Tibial artery (tissue), 4 donors: ENCODE measurements around the gene OTOG.
"Not testable (repeated sequence)": the region's sequence is repeated elsewhere in the genome, so short reads cannot be mapped to it uniquely, and the experiment has no call there.

Experiments used
- DNase-seq, 2 donors: peaks; one replicate each; pipeline ENCODE4 v3.0.0-alpha.2; 2019
- H3K27ac ChIP-seq, 2 donors: fragments of 200-600 bp; sonication (generic) in 1 of 2; 1 replicate in 1 of 2; 2 replicates in 1 of 2; pipeline ENCODE4 v1.5.1; 2018 to 2019; ENCODE audit warnings: mild to moderate bottlenecking in 1 of 2
- H3K27me3 ChIP-seq, 2 donors: fragments of 200-600 bp; sonication (generic) in 1 of 2; one replicate each; pipeline versions ENCODE4 v1.5.1 to v1.6.0; 2016 to 2019
- H3K36me3 ChIP-seq, 3 donors: fragments of 200-600 bp; sonication (generic) in 2 of 3; one replicate each; pipeline ENCODE4 v1.5.1; 2016 to 2019; ENCODE audit warnings: mild to moderate bottlenecking in 2 of 3
- H3K4me1 ChIP-seq, 4 donors: fragments of 200-600 bp; sonication (generic) in 2 of 4; 1 replicate in 3 of 4; 2 replicates in 1 of 4; pipeline ENCODE4 v1.5.1; 2016 to 2019
- H3K4me3 ChIP-seq, 2 donors: fragments of 200-600 bp; sonication (generic) in 1 of 2; 1 replicate in 1 of 2; 2 replicates in 1 of 2; pipeline ENCODE4 v1.5.1; 2018 to 2019; ENCODE audit warnings: mild to moderate bottlenecking in 2 of 2
- H3K9me3 ChIP-seq, 3 donors: fragments of 200-600 bp; sonication (generic) in 1 of 3; one replicate each; pipeline ENCODE4 v1.5.1; 2016 to 2019
- CTCF ChIP-seq, 2 experiments: fragments of 200-600 bp in 1 of 2; fragments of 450-650 bp in 1 of 2; IDR thresholded peaks; one replicate each; pipeline ENCODE4 v1.5.1; 2017 to 2019; ENCODE audit warnings: antibody characterized with exemption in 2 of 2, mild to moderate bottlenecking in 1 of 2, moderate library complexity in 1 of 2
- intact Hi-C: fragments of 100-400 bp; cut with DNase I; formaldehyde crosslinking; loops from one replicate; pipeline ENCODE4 v1.15.0; 2023; ENCODE audit warnings: low total_unique reads

OTOG gene

DNA sequence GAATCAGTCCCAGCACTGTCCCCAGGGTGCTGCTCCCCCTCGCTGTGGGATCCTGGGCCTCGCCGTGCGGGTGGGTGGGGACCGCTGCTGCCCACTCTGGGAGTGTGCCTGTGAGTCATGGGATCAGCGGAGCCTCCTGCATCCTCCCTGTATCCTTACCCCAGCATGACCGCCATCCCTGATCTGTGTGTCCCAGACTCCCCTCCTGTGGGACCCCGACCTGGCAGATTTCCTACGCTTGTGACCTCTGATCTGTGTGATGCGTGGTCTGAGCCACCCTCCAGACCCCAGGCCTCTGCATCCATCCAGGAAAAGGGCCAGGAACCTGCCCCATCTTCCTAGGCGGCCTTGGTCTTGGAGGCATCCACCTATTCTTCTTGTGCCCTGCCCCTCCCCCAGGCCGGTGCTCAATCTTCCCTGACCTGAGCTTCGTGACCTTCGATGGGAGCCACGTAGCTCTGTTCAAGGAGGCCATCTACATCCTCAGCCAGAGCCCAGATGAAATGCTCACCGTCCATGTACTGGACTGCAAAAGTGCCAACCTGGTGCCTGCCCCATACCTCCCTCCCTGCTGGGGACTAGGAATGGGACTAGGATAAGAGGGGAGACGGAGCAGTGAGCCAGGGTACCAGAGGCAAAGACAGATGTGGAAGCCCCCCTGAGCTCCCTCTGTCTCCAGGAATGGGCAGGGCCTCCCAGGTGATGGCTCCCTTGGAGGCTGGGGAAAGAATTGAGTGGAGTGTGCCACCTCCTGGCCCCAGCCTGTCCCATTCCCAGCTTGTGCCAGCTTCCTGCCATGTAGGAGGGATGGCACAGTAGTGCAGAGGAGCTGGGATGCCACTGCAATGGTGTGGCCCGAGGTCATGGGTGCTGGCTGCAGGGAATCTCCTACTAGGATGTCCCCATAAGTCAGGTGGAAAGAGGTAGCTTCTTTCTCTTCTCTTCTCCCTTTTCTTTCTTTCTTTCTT is 65.4 kb downstream of the OTOG start:
- Histone ChIP-seq H3K4me3 (no peak overlapping the region), H3K27ac (no peak overlapping the region), H3K9me3 (no peaks in the 10 kb centered on the region), H3K27me3 (peaks cover 0 to 25% of the 10 kb centered on the region in 2 donors), H3K4me1 (no peaks in the 10 kb centered on the region), H3K36me3 (no peaks in the 10 kb centered on the region)
- no peak for DNase-seq
- intact Hi-C loops = no loop called here
- TF ChIP-seq CTCF (IDR thresholded peaks at IDR 0.05) = no peak

DNA sequence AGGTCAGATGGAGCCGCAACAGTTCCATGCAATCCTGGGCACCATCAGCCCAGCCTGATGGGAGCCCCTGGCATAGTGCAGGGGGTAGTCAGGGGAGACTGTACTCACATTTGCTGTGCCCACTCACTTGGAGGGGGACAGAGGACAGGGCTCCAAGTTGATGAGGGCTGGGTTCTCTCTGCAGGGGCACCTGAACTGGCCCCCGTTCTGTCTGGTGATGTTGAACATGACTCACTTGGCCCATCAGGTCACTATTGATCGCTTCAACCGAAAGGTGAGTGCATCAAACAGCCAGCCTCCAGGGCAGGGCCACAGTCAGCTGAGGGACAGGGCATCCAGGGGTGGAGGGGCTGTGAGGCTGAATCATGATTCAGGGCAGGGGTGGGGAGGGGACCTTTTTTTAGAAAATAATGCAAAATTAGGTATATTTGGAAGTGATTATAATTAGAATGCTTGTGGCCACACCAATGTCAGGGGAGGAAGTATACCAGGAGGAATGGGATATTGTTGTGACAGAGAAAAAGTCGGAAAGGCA is 66.4 kb downstream of the OTOG start:
- TF ChIP-seq CTCF (IDR thresholded peaks at IDR 0.05) = no peak
- H3K4me1 ChIP-seq = no peaks in the 10 kb centered on the region
- intact Hi-C loops = no loop called here
- peaks cover 0 to 18% of the 10 kb centered on the region in 2 donors for H3K27me3 ChIP-seq
- no peak for DNase-seq
- no peak overlapping the region for H3K27ac ChIP-seq
- H3K9me3 ChIP-seq = no peaks in the 10 kb centered on the region
- H3K36me3 ChIP-seq = no peaks in the 10 kb centered on the region
- no peak overlapping the region for H3K4me3 ChIP-seq

DNA sequence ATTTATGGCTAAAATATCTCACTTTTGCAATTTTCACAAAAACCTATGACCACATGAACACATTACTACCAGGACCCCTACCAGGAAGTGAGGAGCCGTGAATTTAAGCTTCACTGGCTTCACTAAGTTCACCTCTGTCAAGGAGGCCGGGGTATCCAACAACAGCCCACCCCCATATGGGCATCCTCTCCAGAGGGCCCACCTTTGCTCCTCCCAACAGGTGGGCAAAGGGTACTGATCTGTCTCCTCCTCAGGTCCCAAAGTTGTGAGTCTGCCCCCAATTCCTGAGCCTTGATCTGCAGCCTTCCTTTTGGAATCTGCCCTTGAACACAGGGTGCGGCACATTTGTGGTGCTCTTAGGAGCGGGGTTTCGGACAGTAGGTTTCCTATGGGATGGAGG is 66.9 kb downstream of the OTOG start:
- H3K4me3 ChIP-seq = no peak overlapping the region
- H3K27ac ChIP-seq = no peak overlapping the region
- no peak for TF ChIP-seq CTCF (IDR thresholded peaks at IDR 0.05)
- no peak for DNase-seq
- peaks cover 0 to 18% of the 10 kb centered on the region in 2 donors for H3K27me3 ChIP-seq
- no peaks in the 10 kb centered on the region for H3K4me1 ChIP-seq
- H3K9me3 ChIP-seq = peaks cover 0 to 1% (median 0%) of the 10 kb centered on the region in 3 donors
- intact Hi-C loops = no loop called here
- no peaks in the 10 kb centered on the region for H3K36me3 ChIP-seq

- intact Hi-C loops, H3K4me1 ChIP-seq, H3K27ac ChIP-seq, DNase-seq, H3K4me3 ChIP-seq, H3K9me3 ChIP-seq, H3K27me3 ChIP-seq, H3K36me3 ChIP-seq: not testable (repeated sequence)
These were observed 75.7 kb downstream of the OTOG start for GRCh38 chr11:17622711-17623110.

GRCh38 chr11:17629113-17629512 is 82.1 kb downstream of the OTOG start:
- Histone ChIP-seq H3K4me3 (no peak overlapping the region), H3K27me3 (no peaks in the 10 kb centered on the region), H3K9me3 (no peaks in the 10 kb centered on the region), H3K27ac (no peak overlapping the region), H3K36me3 (no peaks in the 10 kb centered on the region), H3K4me1 (no peaks in the 10 kb centered on the region)
- intact Hi-C loops = no loop called here
- no peak for DNase-seq
- TF ChIP-seq CTCF (IDR thresholded peaks at IDR 0.05) = no peak

- Histone ChIP-seq H3K27ac (no peak overlapping the region), H3K4me1 (no peaks in the 10 kb centered on the region), H3K36me3 (no peaks in the 10 kb centered on the region), H3K27me3 (peaks cover 0 to 4% of the 10 kb centered on the region in 2 donors), H3K9me3 (no peaks in the 10 kb centered on the region), H3K4me3 (no peak overlapping the region)
- DNase-seq = no peak
- intact Hi-C loops = no loop called here
- no peak for TF ChIP-seq CTCF (IDR thresholded peaks at IDR 0.05)
These were observed 83.9 kb downstream of the OTOG start for GRCh38 chr11:17630936-17631335.
